Body of pancreas (tissue), 4 donors: ENCODE data around the gene TOP2A.

Experiments
- POLR2A ChIP-seq, 3 donors: fragments of 450-650 bp; IDR thresholded peaks; one replicate each; pipeline ENCODE4 v1.6.1; 2016; ENCODE audit warnings: antibody characterized with exemption in 3 of 3, mild to moderate bottlenecking in 2 of 3
- TF ChIP-seq, protein P1 (sequence below), 7 experiments: fragments of 450-650 bp in 4 of 7; fragments of 200-600 bp in 3 of 7; sonication (generic) in 3 of 7; IDR thresholded peaks; one replicate each; pipeline ENCODE4 v1.5.1; 2016 to 2019; ENCODE audit warnings: antibody characterized with exemption in 7 of 7

DNA sequence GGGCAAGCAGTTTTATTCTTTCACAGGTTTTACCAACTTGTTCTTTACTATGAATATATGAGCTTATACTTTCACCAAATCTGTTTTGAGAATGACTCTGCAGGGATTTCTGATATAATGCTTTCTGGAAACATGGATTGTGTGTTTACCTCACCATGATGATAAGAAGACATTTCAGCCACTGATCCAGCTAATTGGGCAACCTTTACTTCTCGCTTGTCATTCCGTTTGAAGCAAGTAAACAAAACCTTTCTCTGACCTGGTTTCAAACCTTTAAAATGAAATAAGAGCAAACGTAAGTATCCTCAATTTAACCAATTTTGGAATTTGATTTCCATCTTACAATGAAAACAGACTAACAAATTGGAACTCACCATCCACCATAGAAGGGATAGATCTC lies 13.7 kb downstream of the TOP2A start:
- TF ChIP-seq, protein P1, sequence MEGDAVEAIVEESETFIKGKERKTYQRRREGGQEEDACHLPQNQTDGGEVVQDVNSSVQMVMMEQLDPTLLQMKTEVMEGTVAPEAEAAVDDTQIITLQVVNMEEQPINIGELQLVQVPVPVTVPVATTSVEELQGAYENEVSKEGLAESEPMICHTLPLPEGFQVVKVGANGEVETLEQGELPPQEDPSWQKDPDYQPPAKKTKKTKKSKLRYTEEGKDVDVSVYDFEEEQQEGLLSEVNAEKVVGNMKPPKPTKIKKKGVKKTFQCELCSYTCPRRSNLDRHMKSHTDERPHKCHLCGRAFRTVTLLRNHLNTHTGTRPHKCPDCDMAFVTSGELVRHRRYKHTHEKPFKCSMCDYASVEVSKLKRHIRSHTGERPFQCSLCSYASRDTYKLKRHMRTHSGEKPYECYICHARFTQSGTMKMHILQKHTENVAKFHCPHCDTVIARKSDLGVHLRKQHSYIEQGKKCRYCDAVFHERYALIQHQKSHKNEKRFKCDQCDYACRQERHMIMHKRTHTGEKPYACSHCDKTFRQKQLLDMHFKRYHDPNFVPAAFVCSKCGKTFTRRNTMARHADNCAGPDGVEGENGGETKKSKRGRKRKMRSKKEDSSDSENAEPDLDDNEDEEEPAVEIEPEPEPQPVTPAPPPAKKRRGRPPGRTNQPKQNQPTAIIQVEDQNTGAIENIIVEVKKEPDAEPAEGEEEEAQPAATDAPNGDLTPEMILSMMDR (IDR thresholded peaks at IDR 0.05), result no peak
- no peak for TF ChIP-seq POLR2A (IDR thresholded peaks at IDR 0.05)
